ENCODE results near the gene OR13A1. TPM values are rescaled to one million over a fixed set of nuclear protein-coding genes. Genes with fewer than 3 reads are reported as not detected.

The OR13A1 gene
- total and polyA plus RNA-seq, 2 donors (not counting 1 experiment from before 2014, with no cell fraction given): 2.3 to 5.8 TPM

GRCh38 chr10:45257600-45257999 is 57.8 kb downstream of the OR13A1 start:
- Mint-ChIP-seq H3K4me1 (peaks cover 10% of the 10 kb centered on the region), H3K27me3 (peaks cover 15% of the 10 kb centered on the region), H3K4me3 (no peak overlapping the region), H3K27ac (no peak overlapping the region), H3K9me3 (ENCODE audit: insufficient read depth) (no peaks in the 10 kb centered on the region)
- H3K79me2 ChIP-seq (ENCODE audit: control insufficient read depth, insufficient read depth, low read length): no peaks in the 10 kb centered on the region
- intact Hi-C loops (cut with micrococcal nuclease): no loop called here
- H3K4me1 ChIP-seq (ENCODE audit: control insufficient read depth in 2 of 2, insufficient read depth in 2 of 2, low read length in 2 of 2): peaks cover 6 to 8% of the 10 kb centered on the region in 2 donors
- ChIA-PET CTCF (interaction anchor here (1.3 kb wide), 1 partner anchor 8 kb away, joined by 4 read pairs; no protein-coding TSS in a partner anchor), POLR2A (no interaction called here)
- TF ChIP-seq EZH2 (IDR thresholded peaks at IDR 0.05; ENCODE audit: borderline replicate concordance, insufficient read depth, low read depth, low read length, poor library complexity, severe bottlenecking): no peak
- TF ChIP-seq CTCF (IDR thresholded peaks at IDR 0.05): no peak
- no peaks in the 10 kb centered on the region for H3K9me3 ChIP-seq (ENCODE audit: control extremely low read depth in 1 of 3, control insufficient read depth in 2 of 3, insufficient read depth in 1 of 3, low read length in 2 of 3)
- no peak overlapping the region for H3K27ac ChIP-seq (ENCODE audit: low read length in 2 of 2)
- H3K4me2 ChIP-seq (replicated peaks; ENCODE audit: low read depth, low read length, poor library complexity, severe bottlenecking): no peak overlapping the region
- no peak overlapping the region for H3K9ac ChIP-seq (ENCODE audit: low read length)
- H4K20me1 ChIP-seq (ENCODE audit: control insufficient read depth, insufficient read depth, low read length, poor library complexity, severe bottlenecking): no peaks in the 10 kb centered on the region
- no peaks in the 10 kb centered on the region for H3K36me3 ChIP-seq (replicated peaks in 1 of 2; ENCODE audit: control extremely low read depth in 1 of 2, control insufficient read depth in 1 of 2, extremely low read depth in 1 of 2, insufficient read depth in 2 of 2, low read length in 1 of 2)
- H2AFZ ChIP-seq (ENCODE audit: insufficient read depth, low read depth, low read length, poor library complexity, severe bottlenecking): no peak overlapping the region
- no CpG with 5 or more reads among the region's 2 CpGs for WGBS (ENCODE audit: insufficient coverage)
- H3K4me3 ChIP-seq (ENCODE audit: control extremely low read depth in 1 of 5, extremely low read depth in 1 of 5, insufficient read depth in 1 of 5, low read depth in 2 of 5, low read length in 4 of 5): no peak overlapping the region
- no peak for DNase-seq
- H3K27me3 ChIP-seq (replicated peaks in 1 of 4; ENCODE audit: control extremely low read depth in 1 of 4, control insufficient read depth in 3 of 4, insufficient read depth in 4 of 4, low read length in 3 of 4): no peaks in the 10 kb centered on the region
- no peak for ATAC-seq (ENCODE audit: low read depth)

GRCh38 chr10:45256246-45256645 is 59.2 kb downstream of the OR13A1 start:
- intact Hi-C loops (cut with micrococcal nuclease): no loop called here
- peaks cover 12% of the 10 kb centered on the region for H3K4me1 Mint-ChIP-seq
- Histone ChIP-seq H3K79me2 (ENCODE audit: control insufficient read depth, insufficient read depth, low read length) (no peaks in the 10 kb centered on the region), H3K27ac (ENCODE audit: low read length in 2 of 2) (no peak overlapping the region), H3K27me3 (replicated peaks in 1 of 4; ENCODE audit: control extremely low read depth in 1 of 4, control insufficient read depth in 3 of 4, insufficient read depth in 4 of 4, low read length in 3 of 4) (no peaks in the 10 kb centered on the region), H3K4me3 (ENCODE audit: control extremely low read depth in 1 of 5, extremely low read depth in 1 of 5, insufficient read depth in 1 of 5, low read depth in 2 of 5, low read length in 4 of 5) (no peak overlapping the region), H2AFZ (ENCODE audit: insufficient read depth, low read depth, low read length, poor library complexity, severe bottlenecking) (no peak overlapping the region), H3K4me1 (ENCODE audit: control insufficient read depth in 2 of 2, insufficient read depth in 2 of 2, low read length in 2 of 2) (peaks cover 6 to 8% of the 10 kb centered on the region in 2 donors), H4K20me1 (ENCODE audit: control insufficient read depth, insufficient read depth, low read length, poor library complexity, severe bottlenecking) (no peaks in the 10 kb centered on the region), H3K9me3 (ENCODE audit: control extremely low read depth in 1 of 3, control insufficient read depth in 2 of 3, insufficient read depth in 1 of 3, low read length in 2 of 3) (no peaks in the 10 kb centered on the region), H3K36me3 (replicated peaks in 1 of 2; ENCODE audit: control extremely low read depth in 1 of 2, control insufficient read depth in 1 of 2, extremely low read depth in 1 of 2, insufficient read depth in 2 of 2, low read length in 1 of 2) (no peaks in the 10 kb centered on the region), H3K4me2 (replicated peaks; ENCODE audit: low read depth, low read length, poor library complexity, severe bottlenecking) (no peak overlapping the region), H3K9ac (ENCODE audit: low read length) (no peak overlapping the region)
- TF ChIP-seq EZH2 (IDR thresholded peaks at IDR 0.05; ENCODE audit: borderline replicate concordance, insufficient read depth, low read depth, low read length, poor library complexity, severe bottlenecking) (no peak), CTCF (IDR thresholded peaks at IDR 0.05) (no peak)
- H3K27ac Mint-ChIP-seq: no peak overlapping the region
- H3K27me3 Mint-ChIP-seq: peaks cover 4% of the 10 kb centered on the region
- H3K4me3 Mint-ChIP-seq: no peak overlapping the region
- ATAC-seq (ENCODE audit: low read depth) (no peak), DNase-seq (no peak)
- ChIA-PET POLR2A (no interaction called here), CTCF (interaction anchor here (1.3 kb wide), 1 partner anchor 416 kb away, joined by 3 read pairs; the partner anchor contains the start of gene ZFAND4)
- H3K9me3 Mint-ChIP-seq (ENCODE audit: insufficient read depth): no peaks in the 10 kb centered on the region

Data from B cell (primary cell).